ENCODE results near the gene BRME1. TPM values are rescaled to one million over a fixed set of nuclear protein-coding genes. Genes with fewer than 3 reads are reported as not detected.

BRME1 gene
- total RNA-seq, 4 donors from 2014 or later, result 0.66 to 3.0 (median 1.0) TPM; not detected in 1

- TF ChIP-seq, protein P1, sequence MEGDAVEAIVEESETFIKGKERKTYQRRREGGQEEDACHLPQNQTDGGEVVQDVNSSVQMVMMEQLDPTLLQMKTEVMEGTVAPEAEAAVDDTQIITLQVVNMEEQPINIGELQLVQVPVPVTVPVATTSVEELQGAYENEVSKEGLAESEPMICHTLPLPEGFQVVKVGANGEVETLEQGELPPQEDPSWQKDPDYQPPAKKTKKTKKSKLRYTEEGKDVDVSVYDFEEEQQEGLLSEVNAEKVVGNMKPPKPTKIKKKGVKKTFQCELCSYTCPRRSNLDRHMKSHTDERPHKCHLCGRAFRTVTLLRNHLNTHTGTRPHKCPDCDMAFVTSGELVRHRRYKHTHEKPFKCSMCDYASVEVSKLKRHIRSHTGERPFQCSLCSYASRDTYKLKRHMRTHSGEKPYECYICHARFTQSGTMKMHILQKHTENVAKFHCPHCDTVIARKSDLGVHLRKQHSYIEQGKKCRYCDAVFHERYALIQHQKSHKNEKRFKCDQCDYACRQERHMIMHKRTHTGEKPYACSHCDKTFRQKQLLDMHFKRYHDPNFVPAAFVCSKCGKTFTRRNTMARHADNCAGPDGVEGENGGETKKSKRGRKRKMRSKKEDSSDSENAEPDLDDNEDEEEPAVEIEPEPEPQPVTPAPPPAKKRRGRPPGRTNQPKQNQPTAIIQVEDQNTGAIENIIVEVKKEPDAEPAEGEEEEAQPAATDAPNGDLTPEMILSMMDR (IDR thresholded peaks at IDR 0.05; ENCODE audit: low read depth), result no peak
These were observed 18.4 kb downstream of the BRME1 start for GRCh38 chr19:13887517-13887916.

GRCh38 chr19:13887018-13887436, 18.9 kb downstream of the BRME1 start:
- TF ChIP-seq, protein P1 (IDR thresholded peaks at IDR 0.05; ENCODE audit: low read depth), result no peak

- TF ChIP-seq, protein P1 (IDR thresholded peaks at IDR 0.05; ENCODE audit: low read depth), result no peak
These were observed 20.0 kb downstream of the BRME1 start for GRCh38 chr19:13885826-13886365.

DNA sequence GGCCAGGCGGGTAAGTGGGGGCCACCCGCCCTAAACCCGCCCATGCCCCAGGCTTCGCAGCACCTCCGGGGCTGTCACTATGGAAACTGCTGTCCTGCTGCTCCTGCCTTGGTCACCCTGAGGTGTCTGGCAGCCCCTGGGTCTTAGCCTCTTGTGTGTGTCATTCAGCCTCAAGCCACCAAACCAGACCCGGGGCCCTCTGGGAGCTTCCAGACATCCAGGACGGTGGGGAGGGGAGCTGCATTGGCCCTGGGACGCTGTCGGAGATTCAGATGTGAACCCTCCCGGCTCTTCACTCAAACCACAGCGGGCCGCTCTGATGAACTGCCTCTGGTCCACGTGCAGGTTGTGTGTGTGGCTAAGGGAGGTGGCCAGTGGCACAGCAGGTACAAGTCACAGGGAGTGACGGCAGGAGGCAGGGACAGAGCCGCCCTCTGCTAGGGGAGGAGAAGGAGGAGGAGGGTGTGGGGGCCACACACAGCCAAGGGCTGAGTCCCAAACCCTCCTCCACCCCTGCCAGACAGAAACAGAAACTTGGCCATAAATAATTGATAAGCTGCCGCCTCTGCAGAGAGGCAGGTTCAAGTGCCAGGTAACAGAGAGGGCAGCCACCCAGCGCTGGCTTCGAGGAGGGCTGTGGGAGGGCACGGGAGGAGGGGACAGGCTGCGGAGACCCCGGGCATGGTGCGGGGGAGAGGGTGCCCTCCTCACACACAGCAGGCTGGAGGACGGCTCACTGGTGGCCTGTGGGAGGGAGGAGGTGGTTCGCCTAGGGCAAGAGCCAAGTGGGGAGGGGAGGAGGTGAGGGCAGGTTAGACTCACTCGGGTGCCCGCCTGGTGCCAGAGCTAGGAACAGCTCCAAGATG, 21.0 kb downstream of the BRME1 start:
- TF ChIP-seq, protein P1 (IDR thresholded peaks at IDR 0.05; ENCODE audit: low read depth), result no peak

DNA sequence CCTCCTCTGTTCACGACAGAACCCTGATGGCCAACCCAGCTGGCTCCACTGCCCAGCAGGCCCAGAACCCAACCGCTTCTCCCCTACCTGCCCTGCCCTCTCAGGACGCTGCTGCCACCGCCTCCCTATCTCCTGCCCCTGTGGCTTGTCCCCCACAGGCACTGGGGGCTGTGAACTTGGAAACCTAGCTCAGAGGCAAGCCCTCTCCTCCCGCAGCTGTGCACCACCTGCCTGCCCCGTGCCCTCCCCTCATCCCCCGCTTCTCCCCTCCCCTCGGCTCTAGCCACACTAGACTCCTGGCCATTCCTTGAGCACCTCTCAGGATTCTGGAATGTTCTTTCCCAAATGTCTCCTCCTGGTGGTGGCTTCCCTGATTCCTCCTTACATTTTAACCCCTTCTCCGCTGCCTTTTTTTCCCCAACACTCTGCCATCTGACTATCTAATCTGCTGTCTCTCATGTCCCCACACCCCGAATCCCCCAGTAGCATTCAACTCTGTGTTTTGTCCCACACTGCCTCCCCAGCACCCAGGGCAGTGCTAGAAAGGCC, 22.3 kb downstream of the BRME1 start:
- TF ChIP-seq, protein P1 (IDR thresholded peaks at IDR 0.05; ENCODE audit: low read depth), result no peak

GRCh38 chr19:13882836-13883235, 23.1 kb downstream of the BRME1 start:
- TF ChIP-seq, protein P1 (IDR thresholded peaks at IDR 0.05; ENCODE audit: low read depth), result no peak

GRCh38 chr19:13882419-13882795, 23.5 kb downstream of the BRME1 start:
- TF ChIP-seq, protein P1 (IDR thresholded peaks at IDR 0.05; ENCODE audit: low read depth), result no peak
